GM21447 (cell line): Measurements from ENCODE around the gene CEP192.
"Not testable (repeated sequence)": the region's sequence is repeated elsewhere in the genome, so short reads cannot be mapped to it uniquely, and the experiment has no call there.

Experiments
- ATAC-seq: cut with Tn5 transposase; IDR thresholded peaks from one replicate; pipeline ENCODE4 v1.9.1; 2021; ENCODE audit not compliant: unreplicated experiment

The CEP192 gene

GRCh38 chr18:12989397-12990122, 1.6 kb upstream of the CEP192 start:
- ATAC-seq = no peak

GRCh38 chr18:12990123-12990475, 1.1 kb upstream of the CEP192 start:
- no peak for ATAC-seq

GRCh38 chr18:12990641-12990966, 558 bp upstream of the CEP192 start:
- ATAC-seq = peak; percentile 2

GRCh38 chr18:12991821-12992179, 638 bp downstream of the CEP192 start:
- ATAC-seq = no peak

DNA sequence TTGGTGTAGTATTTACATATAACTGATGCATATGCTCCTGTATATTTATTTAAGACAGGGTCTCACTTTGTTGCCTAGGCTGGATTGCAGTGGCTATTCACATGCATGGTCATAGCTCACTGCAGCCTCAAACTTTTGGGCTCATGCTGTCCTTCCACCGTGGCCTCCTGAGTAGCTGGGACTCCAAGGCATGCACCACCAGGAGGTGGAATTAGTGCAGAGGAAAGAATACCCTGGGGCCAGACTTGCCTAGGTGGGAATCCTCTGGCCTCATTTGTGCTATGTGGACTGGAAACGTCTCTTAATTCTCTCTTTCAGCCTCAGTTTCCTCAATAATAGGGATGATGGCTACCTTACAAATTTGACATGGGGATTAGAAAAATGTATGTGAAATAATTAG, 2.3 kb downstream of the CEP192 start:
- no peak for ATAC-seq

DNA sequence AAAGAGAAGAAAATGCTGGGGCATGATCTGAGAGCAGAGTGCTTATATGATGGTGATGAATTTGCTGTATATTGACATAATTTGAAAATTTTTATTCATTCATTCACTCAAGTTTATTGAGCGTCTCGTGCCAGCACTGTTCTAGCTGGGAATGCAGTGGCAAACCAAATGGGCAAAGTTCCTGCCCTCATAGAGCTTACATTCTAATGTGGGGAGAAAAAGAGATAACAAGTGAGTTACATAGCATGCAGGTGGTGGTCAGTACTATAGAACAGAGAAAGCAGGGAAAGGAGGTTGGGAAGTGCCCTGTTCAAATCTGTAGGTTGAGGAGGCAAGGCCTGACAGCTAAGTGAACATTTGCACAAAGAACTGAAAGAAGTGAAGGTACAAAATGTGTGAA, 4.3 kb downstream of the CEP192 start:
- no peak for ATAC-seq

DNA sequence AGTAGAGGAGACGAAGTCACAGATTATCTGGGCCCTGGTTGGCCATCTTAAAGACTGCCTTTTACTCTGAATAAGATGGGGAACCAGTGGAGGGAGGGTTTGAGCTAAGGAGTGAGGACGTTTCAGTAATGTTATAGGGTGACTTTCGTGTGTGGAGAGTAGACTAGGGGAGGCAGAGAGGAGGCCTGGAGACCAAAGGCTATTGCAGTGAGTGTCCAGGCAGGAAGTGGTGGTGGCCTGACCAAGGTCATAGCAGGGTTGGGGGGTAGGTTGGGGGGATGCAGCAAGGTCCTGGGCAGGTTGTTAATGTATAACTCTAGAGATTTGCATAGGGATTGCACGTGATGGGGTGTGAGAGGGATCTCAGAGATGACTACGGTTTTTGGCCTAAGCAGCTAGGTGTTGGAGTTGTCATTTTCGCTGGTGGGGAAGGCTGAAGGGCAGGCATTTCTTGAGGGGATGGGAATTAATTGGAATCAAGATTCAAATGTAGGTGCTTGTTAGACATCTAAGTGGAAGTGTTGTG, 4.9 kb downstream of the CEP192 start:
- no peak for ATAC-seq

GRCh38 chr18:12996661-12997292, 5.6 kb downstream of the CEP192 start:
- ATAC-seq = no peak

DNA sequence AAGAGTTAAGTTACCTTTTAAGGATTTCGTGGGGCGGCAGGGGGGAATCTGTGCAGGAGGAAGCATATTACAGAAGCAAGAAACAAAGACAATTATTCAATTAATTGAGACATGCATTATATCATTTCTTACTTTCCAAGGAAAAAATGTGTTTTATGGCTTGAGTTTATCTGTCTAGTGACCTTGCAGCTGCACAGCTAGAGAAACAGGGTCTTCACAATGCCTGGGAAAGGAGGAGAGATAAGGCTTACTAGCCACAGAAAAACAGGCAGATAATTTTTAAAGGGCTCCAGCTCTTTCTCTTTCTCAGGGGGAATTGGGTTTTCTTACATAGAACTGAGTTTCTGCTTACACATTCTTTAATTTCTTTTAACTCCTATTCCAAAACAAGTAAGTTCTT, 6.2 kb downstream of the CEP192 start:
- not testable (repeated sequence) for ATAC-seq

DNA sequence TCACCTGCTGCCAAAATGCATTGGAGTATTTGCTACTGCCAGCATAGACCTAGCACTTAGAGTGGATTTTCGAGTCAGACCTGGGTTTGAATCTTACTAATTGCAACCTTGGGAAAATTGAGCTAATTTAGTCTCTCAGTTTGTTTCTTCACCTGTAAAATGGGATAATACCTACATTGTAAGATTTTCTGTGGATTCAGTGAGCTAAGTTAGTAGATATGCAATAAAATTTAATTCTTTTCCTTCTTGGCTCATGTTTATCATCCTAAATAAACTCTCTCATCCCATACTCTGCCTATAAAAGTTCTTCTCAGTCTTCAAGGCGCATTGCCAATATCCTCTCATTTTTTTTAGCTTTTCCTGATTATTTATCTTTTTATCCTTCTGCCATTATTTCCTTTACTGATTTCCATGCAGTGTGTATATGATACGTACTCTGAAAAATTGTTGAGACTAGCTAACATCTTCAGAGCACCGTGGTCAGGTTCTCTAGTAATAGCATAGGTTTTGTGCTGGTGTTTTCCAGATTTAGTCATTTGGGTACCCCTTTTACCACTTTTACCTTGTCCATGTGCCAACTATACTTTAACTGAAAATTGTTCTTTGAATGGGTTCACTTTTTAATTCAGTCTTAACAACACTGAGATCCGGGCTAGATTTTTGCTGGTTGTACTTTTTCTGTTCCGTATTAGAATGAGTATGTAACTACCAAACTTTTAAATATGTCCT, 7.3 kb downstream of the CEP192 start:
- peak; percentile 57 for ATAC-seq

- ATAC-seq = no peak
Observed at GRCh38 chr18:13003466-13003896, 12.3 kb downstream of the CEP192 start.

- ATAC-seq = no peak
Observed at GRCh38 chr18:13004396-13004795, 13.2 kb downstream of the CEP192 start.

GRCh38 chr18:13005289-13005688, 14.1 kb downstream of the CEP192 start:
- ATAC-seq = no peak

GRCh38 chr18:13006531-13007247, 15.5 kb downstream of the CEP192 start:
- no peak for ATAC-seq

DNA sequence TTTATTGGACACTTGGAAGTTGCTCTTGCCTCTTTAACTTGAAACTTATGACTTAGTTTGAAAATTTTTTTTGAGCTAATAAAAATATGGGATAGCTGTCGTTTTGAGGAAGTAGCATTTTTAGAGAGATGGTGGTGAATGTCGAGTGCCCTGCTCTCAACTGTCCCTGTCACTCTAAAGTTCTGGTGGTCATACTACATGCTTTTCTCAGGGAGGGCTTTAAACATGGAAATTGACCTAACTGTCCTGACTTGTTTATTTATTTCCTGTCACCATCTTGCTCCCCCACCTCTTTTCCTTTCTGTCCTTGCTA, 16.0 kb downstream of the CEP192 start:
- ATAC-seq = no peak

DNA sequence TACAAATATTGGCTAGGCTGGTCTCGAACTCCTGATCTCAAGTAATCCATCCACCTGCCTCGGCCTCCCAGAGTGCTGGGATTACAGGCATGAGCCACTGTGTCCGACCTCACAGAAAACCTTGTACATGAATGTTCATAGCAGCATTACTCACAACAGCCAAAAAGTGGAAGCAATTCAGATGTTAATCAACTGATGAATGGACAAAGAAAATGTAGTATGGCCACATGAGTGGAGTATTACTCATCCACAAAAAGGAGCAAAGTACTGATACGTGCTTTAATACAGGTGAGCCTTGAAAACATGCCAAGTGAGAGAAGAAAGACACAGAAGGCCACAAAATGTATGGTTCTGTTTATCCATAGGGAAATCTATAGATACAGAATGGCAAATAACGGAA, 20.6 kb downstream of the CEP192 start:
- ATAC-seq = no peak

GRCh38 chr18:13014232-13014631, 23.1 kb downstream of the CEP192 start:
- ATAC-seq = no peak

GRCh38 chr18:13014818-13015217, 23.7 kb downstream of the CEP192 start:
- ATAC-seq = no peak

DNA sequence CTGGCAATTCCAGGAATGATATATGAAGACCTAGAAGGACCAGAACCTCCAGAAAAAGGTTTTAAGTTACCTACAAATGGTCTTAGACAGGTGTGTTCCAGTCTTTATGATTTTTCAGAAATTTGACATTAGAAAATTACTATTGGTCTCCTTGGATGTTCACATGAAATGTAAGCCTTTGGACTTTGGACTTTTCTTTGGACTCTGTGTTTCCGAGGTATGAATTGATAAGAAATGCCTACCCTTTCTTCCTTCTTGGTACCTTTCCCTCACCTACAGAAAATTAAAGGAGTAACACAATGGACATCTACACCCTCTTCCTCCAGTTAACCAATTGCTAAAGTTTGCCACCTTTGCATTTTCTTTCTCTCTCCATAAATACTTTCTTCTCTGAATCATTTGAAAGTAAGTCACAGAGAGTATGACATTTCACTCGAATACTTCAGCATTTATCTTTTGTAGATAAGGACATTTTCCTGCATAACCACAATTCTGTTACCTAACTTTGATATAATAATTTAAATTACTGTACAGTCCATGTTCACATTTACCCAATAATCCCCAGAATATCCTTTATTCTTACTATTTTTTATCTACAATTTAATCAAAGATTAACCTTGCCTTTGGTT, 26.2 kb downstream of the CEP192 start:
- no peak for ATAC-seq

GRCh38 chr18:13018374-13018773, 27.2 kb downstream of the CEP192 start:
- ATAC-seq = no peak

DNA sequence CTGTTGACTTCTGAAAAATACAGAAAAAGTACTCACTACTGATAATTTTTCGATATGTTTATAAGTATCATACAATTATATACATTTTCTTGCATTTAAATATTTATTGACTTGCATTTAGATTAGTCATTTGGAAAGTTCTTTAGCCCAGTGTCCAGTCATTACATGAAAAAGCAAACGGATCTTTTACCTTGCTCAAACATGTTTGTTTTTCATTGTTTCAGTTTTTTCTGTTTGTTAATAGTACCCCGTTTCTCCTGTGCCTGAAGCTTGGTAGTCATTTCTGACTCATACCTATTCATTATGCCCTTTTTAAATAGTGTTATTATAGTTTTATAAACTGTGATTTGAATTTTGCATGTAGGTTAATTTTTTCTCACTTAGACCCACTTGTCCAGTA, 28.1 kb downstream of the CEP192 start:
- no peak for ATAC-seq
